ENCODE results near the gene GP9.

GP9 gene

DNA sequence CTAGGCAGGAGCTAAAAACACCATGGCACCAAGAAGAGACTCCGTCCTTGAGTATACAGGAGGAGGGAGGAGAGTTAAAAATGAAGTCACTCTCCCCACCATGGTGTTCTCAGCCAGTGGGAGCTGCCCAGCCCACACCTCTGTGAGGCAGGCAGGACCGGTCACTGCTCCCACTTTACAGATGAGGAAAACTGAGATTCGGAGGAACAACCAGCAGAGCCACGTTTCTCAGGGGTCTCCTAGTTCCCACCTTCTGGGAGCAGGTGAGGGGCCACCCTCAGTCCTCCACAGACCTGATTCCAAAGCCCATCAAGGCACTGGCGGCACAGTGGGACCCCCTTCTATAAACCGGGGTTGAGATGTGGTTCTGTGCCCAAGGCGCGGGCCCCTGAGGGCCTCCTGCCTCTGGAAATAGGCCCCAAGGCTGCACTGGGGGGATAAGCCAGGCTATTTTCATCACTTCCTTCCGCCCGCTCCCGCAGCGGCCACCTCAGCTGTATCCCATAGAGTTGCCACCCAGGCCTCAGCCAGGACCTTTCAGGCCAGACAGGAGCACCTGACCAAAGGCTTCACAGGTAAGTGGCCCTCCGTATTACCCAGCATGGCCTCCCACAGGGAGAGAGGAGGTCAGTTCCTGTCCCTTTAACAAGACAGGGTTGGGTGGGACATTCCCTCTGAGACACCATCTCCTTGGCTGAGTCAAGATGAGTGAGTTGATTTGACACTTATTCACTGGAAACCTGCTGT, at the start of gene GP9:
Gene GP9, plus strand, starts transcription at position 504 of the 747 bp plus-strand sequence. CDS start 961 bp downstream, outside the sequence.
- no peak for DNase-seq (ENCODE audit: low read depth in 1 of 2, low spot score in 1 of 2)

DNA sequence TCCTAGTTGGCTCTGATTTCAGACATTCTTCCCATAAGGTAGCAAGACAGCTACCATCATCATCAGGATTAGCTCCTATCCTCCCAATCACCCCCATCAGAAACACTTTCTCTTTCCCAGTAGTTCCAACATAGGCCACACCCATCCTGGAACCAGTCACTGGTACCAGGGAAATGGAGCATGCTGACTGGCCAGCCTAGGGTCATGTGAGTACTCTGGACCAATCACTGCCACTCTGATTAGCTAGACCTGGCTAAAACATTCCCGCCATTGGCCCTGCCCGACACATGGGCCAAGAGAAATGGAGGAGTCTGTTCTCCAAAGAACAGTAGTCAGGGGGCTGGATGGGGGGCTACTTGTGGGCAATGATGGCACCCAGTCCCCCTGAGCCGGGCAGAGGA, 47.1 kb upstream of the GP9 start:
- DNase-seq (ENCODE audit: low read depth in 1 of 2, low spot score in 1 of 2) = no peak

DNA sequence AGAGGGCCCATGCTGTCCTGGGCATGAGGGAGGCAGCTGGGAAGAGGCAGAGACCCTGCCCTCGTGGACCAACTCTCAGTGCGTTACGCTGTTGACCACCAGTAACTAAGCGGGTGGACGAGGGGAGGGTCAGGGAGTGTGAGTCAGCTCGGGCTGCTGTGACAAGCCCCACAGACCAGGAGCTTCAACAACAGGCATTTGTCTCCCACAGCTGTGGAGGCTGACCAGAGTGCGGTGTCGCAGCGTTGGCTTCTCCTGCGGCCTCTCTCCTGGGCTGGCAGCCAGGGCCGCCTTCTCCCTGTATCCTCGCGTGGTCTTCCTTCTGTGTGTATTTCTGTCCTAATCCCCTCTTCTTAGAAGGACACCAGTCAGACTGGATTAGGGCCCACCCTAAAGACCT, 46.4 kb upstream of the GP9 start:
- no peak for DNase-seq (ENCODE audit: low read depth in 1 of 2, low spot score in 1 of 2)

DNA sequence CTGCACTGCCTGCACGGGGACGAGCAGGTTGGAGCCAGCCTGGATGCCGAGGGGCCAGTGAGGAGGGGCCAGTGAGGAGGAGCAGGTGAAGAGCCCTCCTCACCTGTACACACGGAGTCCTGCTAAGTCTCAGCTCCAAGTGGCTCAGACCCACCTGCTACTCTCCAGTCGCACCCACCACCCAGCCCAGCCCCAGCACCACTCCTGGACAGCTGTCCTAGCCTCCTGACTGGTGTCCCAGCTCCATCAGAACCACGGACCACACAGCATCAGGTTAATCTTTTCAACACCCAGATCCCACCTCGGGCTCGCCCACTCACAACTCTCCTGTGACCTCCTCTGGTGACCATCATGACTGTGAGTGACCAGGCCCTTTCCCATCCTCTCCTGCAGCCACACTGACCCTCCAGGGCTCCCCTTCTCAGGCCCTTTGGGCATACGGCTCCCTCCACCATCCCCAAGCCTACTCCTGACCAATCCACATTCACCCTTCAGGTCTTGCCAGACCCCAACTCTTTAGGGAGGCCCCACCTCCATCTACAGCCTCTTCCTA, 45.7 kb upstream of the GP9 start:
- no peak for DNase-seq (ENCODE audit: low read depth in 1 of 2, low spot score in 1 of 2)

DNA sequence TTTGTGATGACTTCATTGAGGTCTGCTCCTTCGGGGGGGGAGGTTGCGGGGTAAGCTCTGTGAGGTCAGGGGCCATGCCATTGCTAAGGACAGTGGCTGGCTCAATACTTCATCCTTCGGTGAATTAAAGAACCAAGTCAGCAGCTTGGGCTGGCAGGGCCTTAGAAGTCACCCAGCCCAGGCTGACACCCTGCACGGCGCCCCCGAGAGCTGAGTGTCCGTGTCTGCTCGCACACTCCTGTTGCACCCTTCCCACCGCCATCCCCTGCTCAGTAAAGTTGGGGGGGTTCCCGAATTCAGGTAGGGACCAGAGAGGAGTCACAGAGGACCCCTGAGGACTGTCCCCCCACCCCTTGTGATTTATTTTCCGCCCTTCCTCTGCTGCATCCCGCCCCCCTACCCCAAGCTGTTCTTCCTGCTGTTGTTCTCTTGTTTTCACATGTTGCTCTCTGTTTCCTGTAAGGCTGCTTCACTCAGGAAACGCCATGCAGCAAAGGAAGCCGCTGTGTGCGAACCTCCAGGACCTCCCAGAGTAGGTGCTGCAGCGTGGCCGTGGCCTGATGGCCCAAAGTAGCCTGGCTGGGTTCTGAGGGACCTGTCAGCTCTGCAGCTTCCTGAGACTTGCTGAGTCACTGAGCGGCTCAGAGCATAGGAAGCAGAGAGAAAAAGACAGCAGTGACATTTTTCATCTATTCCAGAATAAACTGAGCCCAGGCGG, 45.0 kb upstream of the GP9 start:
- DNase-seq (ENCODE audit: low read depth in 1 of 2, low spot score in 1 of 2) = no peak

DNA sequence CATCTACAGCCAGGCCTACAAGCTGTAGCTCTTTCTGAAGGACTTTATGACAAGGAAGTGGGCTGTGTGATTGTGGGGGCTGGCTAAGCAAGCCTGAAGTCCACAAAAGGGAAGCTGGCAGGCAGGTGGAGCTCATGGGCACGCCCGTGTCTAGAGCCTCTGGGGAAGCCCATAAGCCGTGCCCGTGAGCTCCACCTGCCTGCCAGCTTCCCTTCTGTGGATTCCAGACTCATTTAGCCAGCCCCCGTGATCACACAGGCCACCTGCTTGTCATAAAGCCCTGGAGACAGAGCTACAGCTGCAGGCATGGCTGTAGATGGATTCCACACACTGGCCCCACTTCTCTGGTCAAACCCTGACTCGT, 44.2 kb upstream of the GP9 start:
- DNase-seq (ENCODE audit: low read depth in 1 of 2, low spot score in 1 of 2) = no peak

DNA sequence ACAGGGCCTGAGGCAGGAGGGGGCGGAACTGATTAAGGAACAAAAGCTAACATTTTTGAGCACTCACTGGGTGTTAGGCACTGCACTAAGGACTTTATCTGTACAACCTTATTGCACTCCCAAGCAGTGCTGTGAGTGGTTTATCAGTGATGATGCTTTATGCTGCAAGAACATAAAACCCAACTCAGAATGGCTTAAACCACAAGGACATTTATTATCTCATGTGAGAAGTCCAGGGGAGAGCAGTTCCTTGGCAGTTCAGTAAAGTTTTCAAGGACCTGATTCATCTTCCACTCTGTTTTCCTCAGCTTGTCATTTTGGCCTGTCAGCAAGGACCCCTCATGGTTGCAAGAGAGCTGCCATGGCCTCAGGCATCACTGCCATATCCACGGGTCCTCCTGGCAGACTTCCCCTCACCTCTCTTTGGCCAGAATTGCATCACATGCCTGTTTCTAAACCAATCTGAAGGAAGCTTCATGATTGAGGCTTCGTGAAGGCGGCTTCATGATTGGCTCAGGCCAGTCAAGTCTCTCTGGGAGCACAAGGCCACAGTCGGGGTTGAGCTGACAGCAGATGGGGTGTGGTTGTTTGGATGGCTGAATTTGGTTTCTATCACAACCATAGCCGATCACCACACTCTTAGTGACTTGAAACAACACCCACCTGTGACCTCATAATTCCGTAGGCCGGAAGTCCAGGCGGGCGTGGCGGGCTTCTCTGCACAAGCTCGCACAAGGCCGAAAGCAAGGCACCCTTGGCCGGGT, 43.7 kb upstream of the GP9 start:
- no peak for DNase-seq (ENCODE audit: low read depth in 1 of 2, low spot score in 1 of 2)

DNA sequence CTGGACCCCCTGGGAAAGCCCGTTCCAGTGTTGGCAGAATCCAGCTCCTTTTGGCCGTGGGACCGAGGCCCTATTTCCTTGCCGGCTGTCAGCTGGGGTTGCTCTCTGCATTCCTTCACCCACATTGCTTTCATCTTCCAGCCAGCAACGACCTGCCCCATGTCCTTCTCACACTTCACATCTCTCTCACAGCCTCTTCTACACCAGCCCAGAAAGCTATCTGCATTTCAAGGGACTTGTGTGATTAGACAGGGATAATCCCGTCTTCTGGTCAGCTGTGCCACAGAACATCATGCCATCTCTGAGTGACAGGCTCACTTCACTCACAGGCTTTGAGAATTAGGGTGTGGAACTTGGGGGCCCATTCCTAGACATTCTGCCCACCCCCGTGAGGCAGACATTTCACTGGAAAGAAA, 43.1 kb upstream of the GP9 start:
- DNase-seq (ENCODE audit: low read depth in 1 of 2, low spot score in 1 of 2) = no peak

DNA sequence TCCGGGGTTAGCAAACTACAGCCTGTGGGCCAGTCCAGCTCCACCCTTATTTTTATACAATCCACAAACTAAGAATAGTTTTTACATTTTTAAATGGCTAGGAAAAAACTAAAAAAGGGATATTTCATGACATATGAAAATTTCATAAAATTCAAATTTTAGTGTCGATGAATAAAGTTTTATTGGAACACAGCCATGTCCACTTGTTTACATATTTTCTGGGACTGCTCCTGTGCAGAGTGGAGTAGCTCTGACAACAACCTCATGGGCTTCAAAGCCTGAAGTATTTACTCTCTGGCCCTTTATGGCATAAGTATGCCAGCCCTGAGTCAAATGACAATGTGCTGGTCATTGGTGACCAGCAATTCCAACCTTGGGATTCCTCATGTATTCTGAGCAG, 42.3 kb upstream of the GP9 start:
- DNase-seq (ENCODE audit: low read depth in 1 of 2, low spot score in 1 of 2) = no peak

DNA sequence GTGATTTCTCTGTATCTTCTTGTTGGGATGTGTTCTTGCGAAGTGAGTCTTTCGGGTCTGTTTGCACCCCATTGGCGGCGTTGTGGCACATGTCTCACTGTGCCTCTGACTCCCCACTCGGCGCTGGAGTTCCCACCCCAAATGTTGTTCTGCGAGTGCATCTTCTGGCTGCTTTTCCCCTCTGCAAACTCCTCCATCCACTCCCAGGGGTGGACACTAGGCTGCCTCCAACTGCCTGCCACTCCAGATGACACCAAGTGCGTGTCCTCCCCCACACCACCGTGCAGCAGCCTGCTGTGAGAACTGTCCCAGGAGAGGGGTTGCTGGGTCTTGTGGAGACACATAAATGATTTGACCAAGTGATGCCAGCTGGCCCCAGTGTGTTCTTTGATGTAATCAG, 41.8 kb upstream of the GP9 start:
- no peak for DNase-seq (ENCODE audit: low read depth in 1 of 2, low spot score in 1 of 2)

DNA sequence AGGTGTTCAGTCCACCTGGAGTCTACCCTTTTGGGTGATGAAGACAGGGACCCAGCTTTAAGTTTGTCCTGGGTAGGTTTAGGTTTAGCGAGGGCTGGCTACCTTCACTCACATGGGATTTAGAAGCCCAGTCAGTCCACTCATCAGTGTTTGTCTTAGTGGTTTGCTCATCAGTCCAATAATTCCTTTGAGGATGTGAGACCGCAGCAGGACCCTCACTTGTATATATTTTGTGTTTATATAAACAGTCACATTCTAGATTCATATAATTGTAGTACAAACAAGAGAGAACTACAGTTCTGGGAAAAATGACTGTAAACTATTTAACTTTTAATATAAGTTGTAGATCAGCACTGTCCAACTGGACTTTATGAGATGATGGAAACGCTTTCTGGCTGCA, 41.3 kb upstream of the GP9 start:
- no peak for DNase-seq (ENCODE audit: low read depth in 1 of 2, low spot score in 1 of 2)

DNA sequence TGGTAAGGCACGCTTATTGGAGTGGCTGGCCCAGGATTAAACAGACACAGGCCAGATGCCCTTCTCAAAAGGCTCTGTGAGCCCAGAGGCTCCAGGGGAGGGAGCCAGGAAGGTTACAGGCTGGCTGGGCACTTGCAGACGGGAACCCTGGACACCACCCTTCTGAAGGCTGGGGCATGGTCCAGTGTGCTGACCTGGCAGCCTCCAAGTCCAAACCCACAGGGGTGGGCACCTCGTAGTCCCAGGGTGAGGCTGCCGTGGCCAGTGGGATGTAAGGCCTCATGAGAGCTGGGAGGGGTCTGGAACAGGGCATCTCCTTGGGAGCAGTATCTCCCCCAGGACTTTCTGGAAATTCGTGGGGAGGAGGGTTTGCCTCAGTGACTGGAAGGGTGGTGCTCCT, 39.9 kb upstream of the GP9 start:
- DNase-seq (ENCODE audit: low read depth in 1 of 2, low spot score in 1 of 2) = no peak

DNA sequence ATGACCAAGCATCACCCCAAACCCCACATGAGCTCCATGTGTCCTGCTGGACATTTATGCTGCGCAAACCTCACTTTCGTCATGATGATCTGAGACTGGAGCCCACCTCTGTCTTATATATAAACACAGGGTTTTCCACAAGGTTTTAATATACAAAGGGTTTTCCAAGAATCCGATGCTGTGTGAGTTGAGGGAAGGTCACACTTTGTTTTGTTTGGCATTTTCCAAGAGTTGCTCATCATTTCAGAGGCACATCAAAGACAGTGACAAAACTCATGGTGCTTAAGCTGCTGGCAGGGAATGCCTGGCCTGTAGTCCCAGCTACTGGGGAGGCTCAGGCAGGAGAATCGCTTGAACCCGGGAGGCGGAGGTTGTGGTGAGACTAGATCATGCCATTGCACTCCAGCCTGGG, 39.4 kb upstream of the GP9 start:
- DNase-seq (ENCODE audit: low read depth in 1 of 2, low spot score in 1 of 2) = no peak

DNA sequence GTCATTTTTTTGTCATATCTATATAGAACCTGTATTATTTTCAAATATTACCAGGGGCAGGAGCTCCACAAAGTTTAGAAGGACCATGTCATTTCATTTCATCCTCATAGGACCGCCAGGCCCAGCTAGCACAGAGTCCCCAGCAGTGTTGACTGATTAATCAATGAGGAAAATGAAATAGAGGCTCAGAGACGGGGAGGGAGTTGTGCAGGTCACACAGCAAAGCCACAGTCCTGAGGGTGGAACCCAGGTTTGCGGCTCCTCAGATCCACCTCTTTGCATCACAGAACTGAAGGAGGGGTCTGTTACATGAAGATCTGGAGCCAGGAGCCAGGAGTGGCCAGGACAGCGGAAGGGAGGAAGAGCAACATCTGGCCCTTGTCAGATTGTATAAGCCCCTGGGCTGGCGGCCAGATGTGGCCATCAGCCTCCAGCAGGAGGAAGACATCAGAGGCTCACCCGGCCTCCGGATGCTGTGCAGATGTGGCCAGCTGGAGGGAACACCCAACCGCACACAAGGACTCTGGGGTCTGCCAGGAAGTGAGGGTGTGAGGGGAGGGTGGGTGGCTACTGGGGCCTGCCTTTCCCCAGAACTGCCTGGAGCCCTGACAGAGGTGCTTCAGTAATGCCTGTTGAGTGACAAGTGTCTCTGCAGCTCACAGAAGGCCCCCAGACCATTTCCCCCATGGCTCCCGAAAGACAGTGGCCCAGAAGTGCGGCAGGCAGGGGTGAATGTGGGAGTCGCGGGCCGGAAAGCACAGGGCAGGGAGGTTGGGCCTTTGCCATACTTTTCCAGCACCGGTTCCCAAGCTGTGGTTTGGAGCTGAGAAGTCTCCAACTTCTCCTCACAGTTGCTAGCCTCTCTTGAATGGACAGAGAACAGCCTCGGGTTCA, 38.2 kb upstream of the GP9 start:
- no peak for DNase-seq (ENCODE audit: low read depth in 1 of 2, low spot score in 1 of 2)

DNA sequence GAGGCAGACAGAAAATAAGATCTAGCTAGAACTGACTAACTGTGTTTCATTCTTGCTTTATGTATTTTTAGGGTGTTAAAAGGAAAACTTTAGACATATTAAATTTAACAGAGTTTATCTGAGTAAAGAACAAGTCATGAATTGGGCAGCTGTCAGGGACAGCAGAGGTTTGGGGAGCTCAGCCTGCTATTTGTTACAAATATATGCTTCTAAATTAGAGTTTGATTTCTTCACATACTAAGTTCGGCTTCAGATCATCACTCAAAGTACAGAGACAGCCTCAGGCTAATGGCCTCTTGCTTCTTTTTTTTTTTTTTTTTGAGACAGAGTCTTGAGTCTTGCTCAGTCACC, 37.6 kb upstream of the GP9 start:
- DNase-seq (ENCODE audit: low read depth in 1 of 2, low spot score in 1 of 2) = no peak

DNA sequence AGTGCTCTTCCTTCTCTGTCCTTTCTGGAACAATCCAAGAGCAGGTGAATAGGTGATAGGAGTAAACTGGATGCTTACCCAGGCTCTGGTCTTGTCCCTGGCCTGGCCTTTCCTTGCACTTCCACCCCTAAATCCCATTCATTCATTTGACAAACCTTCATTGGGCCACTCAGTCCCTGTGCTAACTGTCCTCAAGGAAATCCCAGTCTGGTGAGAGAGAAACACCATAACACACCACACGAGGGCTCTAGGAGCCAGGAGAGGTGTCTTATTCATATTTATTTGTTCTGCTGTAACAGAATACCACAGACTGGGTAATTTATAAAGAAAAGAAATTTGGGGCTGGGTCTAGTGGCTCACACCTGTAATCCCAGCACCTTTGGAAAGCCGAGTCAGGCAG, 36.7 kb upstream of the GP9 start:
- no peak for DNase-seq (ENCODE audit: low read depth in 1 of 2, low spot score in 1 of 2)

DNA sequence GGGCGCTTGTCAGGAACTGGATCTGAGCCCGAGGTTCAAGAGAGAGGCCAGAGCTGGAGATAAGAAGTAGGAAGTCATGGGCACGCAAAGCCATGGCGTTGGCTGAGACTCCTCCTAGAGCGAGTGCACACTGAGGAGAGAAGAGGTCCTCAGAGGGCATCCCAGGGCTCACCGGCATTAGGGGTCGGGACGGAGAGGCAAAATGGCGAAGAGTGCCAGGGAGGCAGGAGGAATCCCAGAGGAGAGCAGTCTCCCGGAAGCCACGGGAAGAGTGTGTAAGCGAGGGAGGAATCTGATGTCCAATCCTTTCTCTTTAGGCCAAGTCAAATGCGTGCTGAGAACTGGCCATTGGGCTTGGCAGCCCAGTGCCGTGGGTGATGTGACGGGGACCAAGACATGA, 35.5 kb upstream of the GP9 start:
- no peak for DNase-seq (ENCODE audit: low read depth in 1 of 2, low spot score in 1 of 2)

DNA sequence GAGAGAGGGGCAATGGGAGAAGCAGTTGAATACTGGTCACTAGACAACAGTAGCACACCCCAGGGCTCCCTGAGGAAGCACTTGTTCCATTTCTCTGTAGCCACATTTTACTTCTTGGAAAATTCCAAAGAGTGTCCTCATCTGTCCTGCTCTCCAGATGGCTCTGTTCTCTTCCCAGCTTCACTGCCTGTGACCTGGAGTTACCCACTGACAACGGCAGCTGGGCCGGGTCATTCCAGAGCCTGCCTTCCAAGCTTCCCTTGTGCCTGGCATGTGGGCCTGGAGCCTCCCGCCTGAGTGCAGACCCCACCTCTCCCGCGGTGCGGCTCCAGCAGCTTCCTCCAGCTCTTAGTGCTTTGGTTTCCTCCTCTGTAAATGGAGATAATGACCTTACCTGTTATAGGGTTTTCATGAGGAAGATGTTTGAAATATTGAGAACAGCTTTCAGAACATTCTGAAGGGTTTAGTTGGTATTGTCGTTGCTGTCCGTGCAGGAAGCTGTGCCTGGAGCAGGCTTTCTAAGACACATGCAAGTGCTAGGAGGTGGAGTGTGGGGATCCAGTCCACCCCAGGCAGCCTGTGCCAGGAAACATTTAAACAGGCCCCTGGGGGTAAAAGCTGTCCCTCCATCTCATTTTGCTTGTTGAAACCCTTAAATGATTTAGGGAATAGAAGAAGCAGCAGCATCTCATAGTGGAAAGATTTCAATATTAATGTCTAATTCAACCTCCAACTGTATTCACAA, 34.7 kb upstream of the GP9 start:
- no peak for DNase-seq (ENCODE audit: low read depth in 1 of 2, low spot score in 1 of 2)

DNA sequence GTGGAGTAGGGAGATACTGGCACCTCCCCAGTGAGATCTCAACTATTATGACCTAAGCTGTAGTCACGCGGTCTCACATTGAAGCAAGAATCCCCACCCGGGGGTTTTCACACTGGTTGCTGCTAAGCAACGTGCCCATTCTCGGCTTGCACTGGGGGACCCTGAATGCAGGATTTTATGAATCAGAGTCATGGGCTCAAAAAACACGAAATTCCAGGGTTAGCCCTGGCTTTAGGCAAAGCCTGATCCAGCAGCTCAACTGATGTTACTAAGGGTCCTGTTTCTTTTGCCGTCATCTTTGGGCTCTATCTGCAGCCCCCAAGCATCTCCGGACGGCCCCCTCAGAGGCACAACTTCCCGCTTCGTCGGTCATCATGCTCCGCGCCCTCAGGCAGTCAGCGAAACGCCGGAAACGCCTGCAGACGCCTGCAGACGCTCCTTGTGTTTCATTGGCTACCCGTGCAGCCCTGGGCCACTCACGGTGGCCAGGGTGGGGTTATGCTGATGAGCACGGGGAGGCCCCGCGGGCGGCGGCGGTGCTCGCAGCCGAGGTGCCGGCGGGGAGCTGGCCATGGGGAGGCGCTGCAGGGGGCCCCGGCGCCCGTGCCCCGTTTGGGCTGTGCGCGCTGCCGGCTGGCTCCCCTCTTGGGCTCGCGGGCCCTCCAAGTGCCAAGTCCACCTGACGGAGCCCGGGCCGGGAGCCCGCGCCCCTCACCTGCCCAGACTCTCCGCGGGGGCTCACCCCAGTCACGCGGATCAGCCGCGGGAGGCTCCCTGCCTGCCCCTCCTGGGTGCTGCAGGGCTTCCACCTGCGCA, 33.6 kb upstream of the GP9 start:
- DNase-seq (ENCODE audit: low read depth in 1 of 2, low spot score in 1 of 2) = peak; percentile 76 to 86

DNA sequence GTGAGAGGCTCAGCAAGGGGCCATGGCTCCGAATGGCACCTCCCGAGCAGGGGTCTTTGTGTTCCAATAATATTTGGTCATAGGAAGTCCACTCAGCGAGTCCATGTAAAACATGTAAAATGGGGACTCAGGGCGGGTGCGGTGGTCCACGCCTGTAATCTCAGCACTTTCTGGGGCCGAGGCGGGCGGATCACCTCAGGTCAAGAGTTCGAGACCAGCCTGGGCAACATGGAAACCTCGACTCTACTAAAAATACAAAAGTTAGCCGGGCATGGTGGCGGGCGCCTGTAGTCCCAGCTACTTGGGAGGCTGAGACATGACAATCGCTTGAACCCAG, 33.1 kb upstream of the GP9 start:
- no peak for DNase-seq (ENCODE audit: low read depth in 1 of 2, low spot score in 1 of 2)
